GM21447 (cell line): ENCODE data around the gene NRL.

Experiments used
- ATAC-seq: cut with Tn5 transposase; IDR thresholded peaks from one replicate; pipeline ENCODE4 v1.9.1; 2021; ENCODE audit not compliant: unreplicated experiment

Gene NRL

DNA sequence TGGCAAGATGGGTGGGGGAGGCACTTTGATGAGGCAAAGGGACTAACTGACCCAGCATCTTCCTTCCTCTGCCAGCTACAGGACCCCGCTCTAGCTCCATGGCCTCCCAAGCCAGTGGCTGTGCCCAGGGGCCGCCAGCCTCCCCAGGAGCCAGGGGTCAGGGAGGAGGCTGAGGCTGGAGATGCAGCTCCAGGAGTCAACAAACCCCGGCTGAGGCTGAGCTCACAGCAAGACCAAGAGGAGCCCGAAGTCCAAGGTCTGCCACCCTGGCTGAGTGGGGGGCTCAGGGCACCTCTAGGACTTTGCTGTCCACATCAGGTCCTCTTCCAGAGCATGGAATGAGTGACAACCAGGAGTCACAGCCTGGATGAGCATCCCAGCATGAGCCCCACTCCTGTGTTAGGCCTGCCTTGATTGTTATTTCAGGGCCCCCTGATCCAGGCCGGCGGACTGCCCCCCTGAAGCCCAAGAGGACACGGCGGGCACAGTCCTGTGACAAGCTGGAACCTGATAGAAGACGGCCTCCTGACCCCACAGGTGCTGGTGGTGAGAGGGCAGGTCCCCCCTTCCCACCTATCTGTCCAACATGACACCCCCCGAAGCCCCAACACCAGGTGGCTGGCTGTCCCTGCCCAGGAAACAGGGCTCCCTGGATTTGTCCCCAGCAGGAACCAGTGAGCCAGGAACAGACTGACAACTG lies 45.9 kb downstream of the NRL start:
- ATAC-seq: no peak

DNA sequence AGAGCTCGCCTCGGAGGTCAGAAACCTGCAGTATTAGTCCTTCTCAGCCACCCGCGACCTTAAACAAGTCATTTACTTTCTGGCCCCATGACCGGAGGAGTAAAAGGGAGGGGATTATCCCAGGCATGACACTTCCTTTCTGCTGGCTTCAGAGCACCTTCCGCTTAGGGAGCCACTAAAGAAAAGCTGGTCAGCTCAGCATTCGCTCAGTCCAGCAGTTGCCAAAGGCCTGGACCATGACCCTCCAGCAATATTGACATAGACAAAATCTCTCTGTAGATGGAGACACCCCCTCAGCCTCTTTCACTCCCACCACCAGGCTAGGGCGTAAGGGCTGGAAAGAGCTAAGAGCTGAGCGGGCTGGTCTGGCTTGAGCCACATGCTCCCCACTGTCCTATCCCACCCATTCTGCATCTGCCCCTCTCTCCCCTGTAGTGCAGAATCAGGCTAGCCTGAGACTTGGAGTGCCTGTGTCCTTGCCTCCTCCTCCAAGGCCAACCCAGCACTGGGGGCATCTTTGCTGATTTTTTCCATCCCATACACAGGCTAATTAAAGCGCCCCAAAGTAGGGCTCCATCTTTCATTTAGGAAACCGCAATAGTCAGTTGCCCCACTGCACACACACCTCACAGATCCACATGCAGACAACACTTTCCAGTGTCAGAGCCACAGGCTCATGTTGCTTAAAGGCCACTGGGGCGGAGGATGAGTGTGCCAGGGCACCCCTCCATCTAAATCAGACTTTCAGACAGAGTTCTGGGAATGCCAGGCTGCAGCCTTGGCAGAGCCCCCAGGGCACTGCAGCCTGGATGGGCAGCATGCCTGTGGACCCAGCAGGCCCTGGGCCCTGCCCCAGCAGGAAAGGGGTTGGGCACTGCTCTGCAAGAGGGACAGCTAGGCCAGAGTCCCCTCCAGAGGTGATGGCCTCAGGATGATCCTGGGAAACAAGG lies 47.3 kb downstream of the NRL start:
- ATAC-seq: no peak

DNA sequence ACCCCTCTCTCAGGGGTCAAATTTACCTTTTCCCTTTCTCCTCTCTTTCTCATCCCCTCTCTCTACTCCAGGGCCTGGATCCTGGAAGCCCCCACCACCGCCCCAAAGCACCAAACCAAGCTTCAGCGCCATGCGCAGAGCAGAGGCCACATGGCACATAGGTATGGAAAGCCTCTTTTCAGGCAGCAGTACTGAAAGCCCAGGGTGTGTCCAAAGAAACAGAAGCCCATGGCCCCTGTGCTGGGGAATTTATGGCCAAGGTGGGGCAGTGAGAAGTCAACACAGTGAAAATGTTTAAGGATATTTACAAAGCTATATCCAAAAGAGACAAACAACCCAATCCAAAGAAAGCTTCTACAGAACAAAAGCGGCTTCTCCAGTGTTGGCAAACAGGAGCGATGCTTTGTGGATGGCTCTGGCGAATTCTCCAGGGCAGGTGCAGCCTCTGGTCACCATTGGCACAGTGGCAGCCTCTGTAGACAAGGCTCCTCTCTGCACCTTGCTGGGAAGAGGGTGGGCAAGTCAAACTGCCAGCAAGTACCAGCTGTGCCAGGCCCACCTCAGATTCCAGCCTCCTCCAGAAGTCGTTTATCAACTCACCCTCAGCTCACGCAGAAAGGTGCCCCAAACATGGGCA lies 48.1 kb downstream of the NRL start:
- ATAC-seq: no peak

DNA sequence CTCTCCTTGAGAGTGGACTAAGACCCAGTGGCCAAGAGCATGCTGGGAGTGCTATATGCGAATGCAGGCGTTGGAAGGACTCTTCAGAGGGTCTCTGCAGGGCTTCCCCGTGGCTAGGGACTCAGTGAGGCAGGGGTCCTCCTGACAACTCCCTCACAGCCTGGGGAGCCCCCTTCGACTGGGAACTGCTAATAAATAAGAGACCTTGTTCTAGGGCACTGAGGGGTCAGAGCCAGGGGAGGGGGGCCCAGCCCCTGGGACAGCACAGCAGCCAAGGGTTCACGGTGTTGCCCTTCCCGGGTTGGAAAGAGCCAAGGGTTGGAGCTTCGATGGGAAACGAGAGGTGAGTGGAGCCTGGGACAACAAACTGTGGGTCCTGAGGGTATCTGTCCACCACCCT lies 49.3 kb downstream of the NRL start:
- ATAC-seq: no peak

DNA sequence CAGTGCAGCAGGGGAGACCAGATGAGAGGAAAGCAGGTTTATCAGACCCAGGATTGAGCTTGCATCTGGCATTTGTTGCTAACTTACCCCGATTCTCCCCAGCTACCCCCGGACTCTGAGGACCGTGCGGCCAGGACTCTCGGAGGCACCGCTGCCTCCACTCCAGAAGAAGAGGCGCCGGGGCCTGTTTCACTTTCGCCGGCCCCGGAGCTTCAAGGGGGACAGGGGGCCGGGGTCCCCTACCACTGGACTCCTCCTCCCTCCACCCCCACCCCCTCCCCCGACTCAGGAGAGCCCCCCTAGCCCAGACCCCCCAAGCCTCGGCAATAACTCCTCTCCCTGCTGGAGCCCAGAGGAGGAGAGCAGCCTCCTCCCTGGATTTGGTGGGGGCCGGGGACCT lies 49.9 kb downstream of the NRL start:
- no peak for ATAC-seq

DNA sequence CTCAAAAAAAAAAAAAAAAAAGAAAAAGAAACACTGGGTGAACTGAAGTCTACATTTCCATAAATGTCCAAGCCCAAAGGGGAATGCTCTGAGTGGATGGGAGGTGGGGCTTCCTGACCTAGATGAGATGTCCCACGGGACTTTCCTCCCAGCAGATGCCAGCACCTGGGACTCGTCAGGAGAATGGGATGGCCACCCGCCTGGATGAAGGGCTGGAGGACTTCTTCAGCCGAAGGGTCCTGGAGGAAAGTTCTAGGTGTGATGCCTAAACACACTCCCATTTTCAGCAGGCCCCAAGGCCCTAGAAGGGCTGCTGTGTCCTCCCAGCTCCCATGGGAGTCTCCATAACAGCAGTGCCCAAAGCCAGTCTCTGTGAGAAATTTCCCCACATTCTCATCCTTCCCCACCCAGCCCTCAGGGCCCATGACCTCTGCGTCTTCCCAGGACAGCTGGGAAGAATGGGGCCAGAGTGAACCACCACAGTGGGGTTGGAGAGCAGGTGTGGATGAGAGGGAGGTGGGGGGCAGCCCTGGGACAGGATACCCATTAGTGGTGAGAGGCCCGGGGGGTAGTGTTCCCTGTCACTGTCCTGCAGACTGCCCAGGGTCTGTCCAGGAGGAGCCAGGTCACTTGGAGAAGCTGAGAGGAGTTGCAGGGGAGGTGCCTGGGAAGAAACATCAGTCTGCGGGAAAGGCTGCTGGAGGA lies 50.5 kb downstream of the NRL start:
- ATAC-seq: no peak

DNA sequence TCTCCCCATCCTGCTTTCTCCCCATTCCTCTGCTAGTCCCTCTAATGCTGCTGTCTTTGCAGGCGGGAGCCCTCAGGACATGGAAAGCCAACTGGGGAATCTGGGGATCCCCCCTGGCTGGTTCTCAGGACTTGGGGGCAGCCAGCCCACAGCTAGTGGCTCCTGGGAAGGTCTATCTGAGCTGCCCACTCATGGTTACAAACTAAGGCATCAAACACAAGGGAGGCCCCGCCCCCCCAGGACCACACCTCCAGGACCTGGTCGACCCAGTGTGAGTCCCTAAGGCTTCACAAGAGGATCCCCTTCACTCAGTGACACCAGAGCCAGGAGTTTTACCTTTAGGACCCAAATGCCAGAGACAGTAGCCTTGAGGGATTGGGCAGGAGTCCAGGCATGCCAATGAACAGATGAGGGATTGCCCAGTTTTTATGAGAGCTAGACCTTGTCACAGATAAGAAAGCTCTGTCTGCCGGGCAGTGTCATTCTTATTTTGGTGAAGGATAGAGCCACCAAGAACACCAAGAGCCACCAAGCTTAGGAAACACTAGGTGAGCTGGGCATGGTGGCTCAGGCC lies 51.4 kb downstream of the NRL start:
- no peak for ATAC-seq

DNA sequence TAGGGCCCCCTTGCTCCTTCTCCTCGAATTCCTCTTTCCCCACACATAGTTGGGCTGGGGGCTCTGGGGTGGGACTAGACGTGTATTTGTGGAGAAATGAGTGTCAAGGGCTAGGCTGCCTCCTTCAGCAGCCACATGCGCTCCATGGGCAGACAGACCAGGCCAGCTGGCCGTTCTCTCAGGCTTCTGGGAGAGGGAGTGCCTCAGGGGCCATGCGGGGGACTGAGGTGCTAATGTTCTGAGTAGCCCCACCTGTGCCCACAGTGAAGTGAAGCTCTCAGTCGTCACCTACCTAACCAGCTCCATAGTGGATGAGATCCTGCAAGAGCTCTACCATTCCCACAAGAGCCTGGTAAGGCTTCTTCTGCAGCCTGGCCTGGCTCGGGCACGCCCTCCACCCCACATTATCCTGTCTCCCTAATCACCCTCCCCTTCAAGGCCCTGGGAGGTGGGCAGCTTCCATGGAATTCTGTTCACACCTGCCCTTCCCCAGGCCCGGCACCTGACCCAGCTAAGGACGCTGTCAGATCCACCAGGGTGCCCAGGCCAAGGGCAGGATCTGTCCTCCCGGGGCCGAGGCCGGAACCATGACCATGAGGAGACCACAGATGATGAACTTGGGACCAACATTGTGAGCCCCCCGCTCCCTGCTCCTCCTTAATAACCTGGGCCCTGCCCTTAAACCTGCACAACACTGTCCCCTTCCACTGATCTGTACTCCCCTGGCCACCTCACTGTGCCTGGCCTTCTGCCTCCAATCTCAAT lies 52.4 kb downstream of the NRL start:
- no peak for ATAC-seq

DNA sequence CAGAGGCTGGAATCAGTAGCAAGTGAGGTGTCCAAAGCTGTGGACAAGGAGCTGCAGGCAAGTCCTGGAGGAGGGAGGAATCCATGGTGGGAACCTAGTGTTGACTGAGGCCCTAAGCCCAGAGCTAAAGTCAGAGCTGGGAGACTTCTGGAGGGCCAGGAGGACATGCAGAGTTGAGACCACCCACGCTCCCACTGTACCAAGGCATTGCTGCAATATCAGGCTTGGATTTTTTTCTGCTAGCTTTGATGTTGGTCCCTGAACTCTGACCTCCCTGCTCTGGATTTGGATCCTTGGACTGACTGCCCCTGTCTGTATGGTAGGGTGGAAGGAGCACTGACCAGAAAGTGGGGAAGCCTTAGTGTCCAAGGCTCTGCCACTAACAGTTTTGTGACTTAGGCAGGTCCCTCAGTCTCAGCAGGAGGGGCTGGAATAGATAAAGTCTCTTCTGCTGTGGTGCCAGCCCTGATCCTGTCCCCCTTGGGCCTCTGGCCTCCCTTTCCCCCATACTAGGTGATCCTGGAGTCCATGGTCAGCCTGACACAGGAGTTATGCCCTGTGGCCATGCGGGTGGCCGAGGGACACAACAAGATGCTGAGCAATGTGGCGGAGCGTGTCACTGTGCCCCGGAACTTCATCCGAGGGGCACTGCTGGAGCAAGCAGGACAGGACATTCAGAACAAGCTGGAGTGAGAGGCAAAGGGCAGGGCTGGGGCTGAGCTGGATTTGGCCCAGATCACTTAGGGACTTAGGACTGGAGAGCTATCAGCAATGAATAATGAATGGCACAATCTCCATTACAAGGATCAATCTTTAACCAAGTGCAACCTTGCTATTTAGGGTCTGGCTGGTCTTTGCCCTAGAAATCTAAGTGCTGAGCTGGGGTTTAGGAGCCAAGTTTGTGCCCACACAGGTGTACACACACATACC lies 53.5 kb downstream of the NRL start:
- no peak for ATAC-seq

DNA sequence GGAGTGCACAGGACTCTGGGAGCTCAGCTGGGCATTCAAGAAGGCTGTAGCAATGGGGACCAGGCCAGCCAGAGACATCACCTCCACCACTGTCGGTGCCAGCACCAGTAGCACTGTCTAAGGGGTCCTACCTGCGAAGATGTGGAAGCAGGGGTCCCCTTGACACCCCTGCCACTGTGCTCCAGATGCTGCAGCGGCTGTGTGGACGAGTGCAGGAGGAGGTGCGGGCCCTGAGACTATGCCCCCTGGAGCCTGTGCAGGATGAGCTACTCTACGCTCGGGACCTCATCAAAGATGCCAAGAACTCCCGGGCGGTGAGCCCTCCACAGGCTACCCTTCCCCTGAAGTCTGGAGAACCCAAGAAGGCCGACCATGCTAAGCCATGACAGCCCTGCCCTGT lies 54.3 kb downstream of the NRL start:
- ATAC-seq: no peak

DNA sequence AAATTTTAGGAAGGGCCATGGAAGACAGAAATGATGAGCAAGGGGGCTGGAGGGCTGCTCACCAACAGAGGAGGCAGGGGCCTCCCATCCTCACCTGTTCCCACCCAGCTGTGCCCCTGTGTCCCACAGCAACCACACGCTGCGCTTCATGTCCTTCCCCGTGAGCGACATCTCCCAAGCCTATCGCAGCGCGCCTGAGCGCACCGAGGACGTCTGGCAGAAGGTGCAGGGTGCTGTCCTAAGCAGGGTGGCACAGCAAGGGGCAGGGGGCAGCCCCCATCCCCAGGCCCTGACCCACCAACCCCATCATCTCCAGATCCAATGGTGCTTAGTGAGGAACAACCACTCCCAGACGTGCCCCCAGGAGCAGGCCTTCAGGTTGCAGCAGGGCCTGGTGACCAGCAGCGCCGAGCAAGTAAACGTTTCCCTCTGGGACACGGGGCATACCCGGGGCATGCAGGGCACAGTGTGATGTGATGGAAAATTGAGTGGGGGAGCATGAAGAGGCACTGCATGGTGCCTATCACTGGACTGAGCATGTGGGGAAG lies 54.8 kb downstream of the NRL start:
- ATAC-seq: no peak

DNA sequence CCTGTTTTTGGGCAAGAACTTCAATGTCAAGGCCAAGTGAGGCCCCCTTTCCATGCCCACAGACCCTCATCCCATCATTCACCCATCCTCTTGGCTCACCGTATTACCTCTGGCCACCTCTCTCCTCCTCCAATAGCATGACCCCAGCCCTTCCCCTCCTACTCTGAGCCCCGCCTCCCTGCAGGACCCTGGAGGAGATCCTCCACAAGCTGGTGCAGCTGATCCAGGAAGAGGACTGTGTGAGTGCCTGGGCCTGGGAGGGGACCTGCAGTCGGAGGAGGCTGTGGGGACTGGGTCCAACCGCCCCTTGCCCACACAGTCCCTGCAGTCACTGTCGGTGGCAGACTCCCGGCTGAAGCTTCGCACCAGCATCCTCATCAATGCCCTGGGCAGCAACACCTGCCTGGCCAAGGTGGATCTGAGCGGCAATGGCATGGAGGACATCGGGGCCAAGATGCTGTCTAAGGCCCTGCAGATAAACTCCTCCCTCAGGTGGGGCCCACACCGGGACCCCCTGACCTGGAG lies 55.7 kb downstream of the NRL start:
- ATAC-seq: no peak

DNA sequence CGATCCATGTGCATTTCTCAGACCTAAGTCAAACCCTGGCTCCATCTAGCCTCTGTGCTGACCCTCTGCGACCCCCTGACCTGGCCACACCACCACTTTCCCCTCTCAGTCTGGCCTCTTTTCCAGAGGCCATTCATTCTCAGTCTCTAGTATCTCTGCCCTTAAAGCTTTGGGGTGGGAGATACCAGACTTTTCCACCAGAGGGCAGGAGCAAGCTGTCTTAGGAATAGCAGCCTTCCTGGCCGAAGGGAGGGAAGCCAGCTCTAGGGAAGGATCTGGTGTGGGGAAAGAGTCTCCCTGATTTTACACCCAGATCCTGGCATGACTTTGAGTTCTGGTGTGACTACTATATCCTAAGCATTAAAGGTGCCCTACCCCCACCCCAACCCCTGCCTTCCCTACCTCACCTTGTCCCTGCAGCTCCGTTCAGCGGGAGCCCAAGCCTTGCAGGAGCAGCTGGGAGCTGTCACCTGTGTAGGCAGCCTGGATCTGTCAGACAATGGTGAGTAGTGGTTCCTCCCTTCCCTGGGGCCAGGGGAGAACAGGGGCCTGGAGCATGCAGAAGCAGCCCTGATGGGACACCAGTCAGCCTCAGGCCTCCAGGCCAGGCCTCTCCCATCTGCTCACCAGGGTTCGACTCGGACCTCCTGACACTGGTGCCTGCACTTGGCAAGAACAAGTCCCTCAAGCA lies 56.3 kb downstream of the NRL start:
- ATAC-seq: peak; percentile 59

DNA sequence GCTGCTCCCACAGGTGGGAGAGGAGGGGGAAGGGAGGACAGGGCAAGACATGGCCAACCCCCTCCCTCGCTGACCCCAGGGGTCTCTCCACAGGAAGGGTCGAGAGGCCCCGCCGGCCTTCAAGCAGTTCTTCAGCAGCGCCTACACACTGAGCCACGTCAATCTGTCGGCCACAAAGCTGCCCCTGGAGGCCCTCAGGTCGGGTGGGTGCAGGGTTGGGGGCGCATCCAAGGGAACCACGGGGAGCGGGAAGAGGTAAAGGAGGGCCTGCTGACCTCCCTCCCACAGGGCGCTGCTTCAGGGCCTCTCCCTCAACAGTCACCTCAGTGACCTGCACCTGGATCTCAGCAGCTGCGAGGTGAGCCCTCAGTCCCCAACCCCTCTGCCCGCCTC lies 56.9 kb downstream of the NRL start:
- peak; percentile 14 for ATAC-seq

DNA sequence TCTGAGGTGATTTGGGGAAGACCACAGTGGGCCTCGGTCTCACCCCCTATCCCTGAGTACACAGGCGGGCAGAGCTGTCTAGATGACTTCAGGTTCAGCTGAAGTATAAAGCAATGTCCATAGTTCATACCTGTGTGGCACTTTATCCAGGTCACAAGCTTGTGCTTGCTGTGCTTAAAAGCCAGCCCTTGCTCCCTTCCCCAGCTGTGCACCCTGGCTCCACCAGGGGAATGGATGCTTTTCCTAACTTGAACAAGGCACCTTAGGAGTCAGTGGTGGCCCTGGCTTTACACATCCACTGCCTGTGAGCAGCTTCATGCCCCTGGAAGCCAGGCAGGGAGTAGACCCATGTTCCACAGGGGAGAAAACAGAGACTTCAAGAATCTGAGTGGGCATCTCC lies 57.5 kb downstream of the NRL start:
- ATAC-seq: no peak

DNA sequence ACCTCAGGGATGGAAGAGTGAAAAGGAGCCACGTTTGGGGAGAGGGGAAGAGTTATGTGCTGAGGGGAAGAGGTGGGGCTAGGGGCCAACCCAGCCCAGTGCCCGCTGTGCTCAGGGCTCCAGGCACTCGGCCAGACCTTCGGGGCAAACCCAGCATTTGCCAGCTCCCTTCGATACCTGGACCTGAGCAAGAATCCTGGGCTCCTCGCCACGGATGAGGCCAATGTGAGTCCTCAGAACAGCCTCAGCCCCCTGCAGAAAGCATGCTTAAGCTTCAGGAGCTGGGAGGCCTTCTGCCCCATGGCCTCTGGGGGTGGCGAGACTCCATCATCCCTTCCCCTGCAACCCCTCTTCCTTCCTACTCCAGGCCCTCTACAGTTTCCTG lies 58.0 kb downstream of the NRL start:
- ATAC-seq: no peak

DNA sequence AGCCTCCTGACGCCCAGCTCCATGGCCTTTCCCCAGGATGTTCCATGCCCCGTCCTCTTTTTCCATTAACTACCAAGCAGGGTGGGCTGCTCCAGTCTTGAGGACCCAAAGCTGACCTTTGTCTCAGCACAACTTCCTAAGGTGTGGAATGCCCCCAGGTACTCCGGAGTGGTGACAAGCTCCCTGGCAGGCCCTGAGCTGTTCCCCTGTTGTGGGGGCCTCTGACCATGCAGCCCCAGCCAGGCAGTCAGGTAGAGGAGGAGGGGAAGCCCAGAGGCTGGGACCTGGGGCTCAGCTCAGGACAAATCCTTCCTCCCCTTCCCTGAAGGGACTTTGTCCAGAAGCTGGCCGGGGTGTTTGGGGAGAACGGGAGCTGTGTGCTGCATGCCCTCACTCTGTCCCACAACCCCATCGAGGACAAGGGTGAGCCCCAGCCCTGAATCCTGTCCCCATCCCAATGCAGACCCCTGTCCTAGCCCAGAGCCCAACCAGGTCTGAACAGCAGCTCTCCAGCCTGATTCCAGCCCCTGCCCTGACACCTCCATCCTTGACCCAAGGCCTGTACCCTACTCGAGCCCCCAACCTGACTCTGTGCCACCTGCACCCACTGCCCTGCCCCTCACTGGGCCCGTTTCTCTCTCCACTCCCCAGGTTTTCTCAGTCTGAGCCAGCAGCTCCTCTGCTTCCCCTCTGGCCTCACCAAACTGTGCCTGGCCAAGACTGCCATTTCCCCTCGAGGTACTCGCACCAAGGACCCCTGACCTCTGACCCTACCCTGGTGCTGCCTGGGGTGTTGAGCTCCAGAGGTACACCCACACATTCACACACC lies 58.6 kb downstream of the NRL start:
- ATAC-seq: no peak
